ENCODE data around the gene PHF8.

DNA sequence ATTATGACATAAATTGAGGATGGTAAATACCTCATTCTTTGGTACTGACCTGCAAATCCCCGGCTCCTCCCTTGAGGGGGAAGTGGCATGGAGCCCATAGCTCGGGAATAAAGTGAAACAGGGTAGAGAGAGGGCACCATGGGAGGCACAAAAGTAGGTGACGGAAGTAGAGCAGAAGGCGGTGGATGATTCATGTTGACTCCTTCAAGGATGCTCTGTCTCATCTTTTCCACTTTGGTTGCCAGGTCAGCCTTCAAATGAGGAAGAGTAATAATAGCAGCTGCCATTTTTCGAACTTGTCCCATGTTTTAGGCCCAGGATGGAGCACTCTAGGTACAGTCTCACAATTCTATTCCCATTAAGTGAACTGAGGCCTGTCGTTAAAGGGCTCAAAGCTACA, 41.4 kb upstream of the PHF8 start:
- TF ChIP-seq, protein P1, sequence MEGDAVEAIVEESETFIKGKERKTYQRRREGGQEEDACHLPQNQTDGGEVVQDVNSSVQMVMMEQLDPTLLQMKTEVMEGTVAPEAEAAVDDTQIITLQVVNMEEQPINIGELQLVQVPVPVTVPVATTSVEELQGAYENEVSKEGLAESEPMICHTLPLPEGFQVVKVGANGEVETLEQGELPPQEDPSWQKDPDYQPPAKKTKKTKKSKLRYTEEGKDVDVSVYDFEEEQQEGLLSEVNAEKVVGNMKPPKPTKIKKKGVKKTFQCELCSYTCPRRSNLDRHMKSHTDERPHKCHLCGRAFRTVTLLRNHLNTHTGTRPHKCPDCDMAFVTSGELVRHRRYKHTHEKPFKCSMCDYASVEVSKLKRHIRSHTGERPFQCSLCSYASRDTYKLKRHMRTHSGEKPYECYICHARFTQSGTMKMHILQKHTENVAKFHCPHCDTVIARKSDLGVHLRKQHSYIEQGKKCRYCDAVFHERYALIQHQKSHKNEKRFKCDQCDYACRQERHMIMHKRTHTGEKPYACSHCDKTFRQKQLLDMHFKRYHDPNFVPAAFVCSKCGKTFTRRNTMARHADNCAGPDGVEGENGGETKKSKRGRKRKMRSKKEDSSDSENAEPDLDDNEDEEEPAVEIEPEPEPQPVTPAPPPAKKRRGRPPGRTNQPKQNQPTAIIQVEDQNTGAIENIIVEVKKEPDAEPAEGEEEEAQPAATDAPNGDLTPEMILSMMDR (IDR thresholded peaks at IDR 0.05), result no peak
- TF ChIP-seq POLR2A (IDR thresholded peaks at IDR 0.05), result no peak
